PFSK-1 (cell line): ENCODE results near the gene MRPS10.

Source experiments
- FOXP2 ChIP-seq: optimal IDR thresholded peaks from 2 replicates; pipeline ENCODE3; 2011; ENCODE audit warnings: borderline replicate concordance, control low read depth, inconsistent platforms; ENCODE audit not compliant: insufficient read depth; ENCODE audit errors: extremely low read length, extremely low read depth
- POLR2AphosphoS5 ChIP-seq: IDR thresholded peaks from 2 replicates; pipeline ENCODE4 v1.6.1; 2012; ENCODE audit warnings: low read depth, mild to moderate bottlenecking, control low read depth, low read length, moderate library complexity
- SIN3A ChIP-seq: IDR thresholded peaks from 2 replicates; pipeline ENCODE4 v1.6.1; 2012; ENCODE audit warnings: mild to moderate bottlenecking, low read length, moderate library complexity, borderline replicate concordance; ENCODE audit not compliant: insufficient read depth
- TAF1 ChIP-seq: IDR thresholded peaks from 2 replicates; pipeline ENCODE4 v1.6.1; 2012; ENCODE audit warnings: low read length, control low read depth, borderline replicate concordance; ENCODE audit not compliant: insufficient read depth
- TF ChIP-seq, protein P1 (sequence below), 2 experiments: IDR thresholded peaks; 2 replicates each; pipeline versions ENCODE4 v1.6.1 to v1.8.0; 2011 to 2012; ENCODE audit warnings: low read depth in 2 of 2, low read length in 2 of 2, control low read depth in 1 of 2, inconsistent platforms in 1 of 2, mild to moderate bottlenecking in 1 of 2, moderate library complexity in 1 of 2; ENCODE audit not compliant: insufficient read depth in 1 of 2

The MRPS10 gene

DNA sequence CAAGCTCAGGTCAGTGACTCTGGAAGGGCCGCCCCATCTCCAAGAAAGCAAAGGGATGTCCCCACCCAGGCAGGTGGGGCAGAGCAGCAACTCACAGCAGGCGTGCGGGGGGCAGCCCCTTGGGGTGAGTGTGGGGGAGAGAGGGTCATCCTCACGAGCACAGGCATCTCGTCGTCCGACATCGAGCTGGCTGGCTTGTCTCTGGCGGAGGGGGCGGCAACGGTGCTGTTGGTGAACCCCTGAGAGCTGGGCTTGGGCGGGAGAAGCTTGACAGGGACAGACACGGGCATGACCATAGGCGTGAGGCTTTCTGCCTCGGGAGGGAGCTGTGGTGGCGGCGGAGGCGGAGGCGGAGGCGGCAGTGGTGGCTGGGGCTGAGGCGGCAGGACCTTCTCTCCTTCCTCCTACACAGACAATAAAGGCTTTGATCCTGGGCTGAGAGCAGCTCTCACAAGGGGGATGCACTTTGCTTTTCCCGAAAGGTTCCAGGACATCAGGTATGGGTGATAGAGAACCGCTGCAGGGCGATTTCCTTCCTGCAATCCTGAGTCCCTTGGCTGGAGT lies 45.6 kb upstream of the MRPS10 start:
- TF ChIP-seq, protein P1, sequence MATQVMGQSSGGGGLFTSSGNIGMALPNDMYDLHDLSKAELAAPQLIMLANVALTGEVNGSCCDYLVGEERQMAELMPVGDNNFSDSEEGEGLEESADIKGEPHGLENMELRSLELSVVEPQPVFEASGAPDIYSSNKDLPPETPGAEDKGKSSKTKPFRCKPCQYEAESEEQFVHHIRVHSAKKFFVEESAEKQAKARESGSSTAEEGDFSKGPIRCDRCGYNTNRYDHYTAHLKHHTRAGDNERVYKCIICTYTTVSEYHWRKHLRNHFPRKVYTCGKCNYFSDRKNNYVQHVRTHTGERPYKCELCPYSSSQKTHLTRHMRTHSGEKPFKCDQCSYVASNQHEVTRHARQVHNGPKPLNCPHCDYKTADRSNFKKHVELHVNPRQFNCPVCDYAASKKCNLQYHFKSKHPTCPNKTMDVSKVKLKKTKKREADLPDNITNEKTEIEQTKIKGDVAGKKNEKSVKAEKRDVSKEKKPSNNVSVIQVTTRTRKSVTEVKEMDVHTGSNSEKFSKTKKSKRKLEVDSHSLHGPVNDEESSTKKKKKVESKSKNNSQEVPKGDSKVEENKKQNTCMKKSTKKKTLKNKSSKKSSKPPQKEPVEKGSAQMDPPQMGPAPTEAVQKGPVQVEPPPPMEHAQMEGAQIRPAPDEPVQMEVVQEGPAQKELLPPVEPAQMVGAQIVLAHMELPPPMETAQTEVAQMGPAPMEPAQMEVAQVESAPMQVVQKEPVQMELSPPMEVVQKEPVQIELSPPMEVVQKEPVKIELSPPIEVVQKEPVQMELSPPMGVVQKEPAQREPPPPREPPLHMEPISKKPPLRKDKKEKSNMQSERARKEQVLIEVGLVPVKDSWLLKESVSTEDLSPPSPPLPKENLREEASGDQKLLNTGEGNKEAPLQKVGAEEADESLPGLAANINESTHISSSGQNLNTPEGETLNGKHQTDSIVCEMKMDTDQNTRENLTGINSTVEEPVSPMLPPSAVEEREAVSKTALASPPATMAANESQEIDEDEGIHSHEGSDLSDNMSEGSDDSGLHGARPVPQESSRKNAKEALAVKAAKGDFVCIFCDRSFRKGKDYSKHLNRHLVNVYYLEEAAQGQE (IDR thresholded peaks at IDR 0.05; ENCODE audit: insufficient read depth in 1 of 2, low read depth in 2 of 2, low read length in 2 of 2): no peak
- no peak for TF ChIP-seq POLR2AphosphoS5
- TF ChIP-seq TAF1: no peak
- no peak for TF ChIP-seq SIN3A
- TF ChIP-seq FOXP2: no peak

DNA sequence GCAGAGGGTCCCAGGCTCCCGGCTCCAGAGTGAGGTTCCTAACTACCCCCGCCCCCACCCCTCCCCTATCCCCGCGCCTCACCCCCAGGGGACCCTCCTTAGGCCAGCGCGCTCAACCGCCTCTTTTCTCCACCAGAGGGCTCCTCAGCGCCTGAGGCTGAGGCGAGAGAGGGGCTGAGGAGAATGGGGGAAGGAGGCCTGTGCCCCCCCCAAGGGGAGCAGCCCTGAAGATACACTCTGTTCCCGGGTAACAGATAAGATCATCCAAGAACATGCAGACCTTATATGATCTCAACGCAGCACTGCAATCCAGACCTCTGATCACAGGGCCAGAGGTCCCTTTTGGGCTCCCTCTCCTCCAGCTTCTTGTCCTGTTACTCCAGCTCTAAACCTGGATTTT lies 43.3 kb upstream of the MRPS10 start:
- TF ChIP-seq TAF1: no peak
- TF ChIP-seq SIN3A: no peak
- TF ChIP-seq, protein P1 (IDR thresholded peaks at IDR 0.05; ENCODE audit: insufficient read depth in 1 of 2, low read depth in 2 of 2, low read length in 2 of 2): no peak
- no peak for TF ChIP-seq POLR2AphosphoS5
- TF ChIP-seq FOXP2: no peak

DNA sequence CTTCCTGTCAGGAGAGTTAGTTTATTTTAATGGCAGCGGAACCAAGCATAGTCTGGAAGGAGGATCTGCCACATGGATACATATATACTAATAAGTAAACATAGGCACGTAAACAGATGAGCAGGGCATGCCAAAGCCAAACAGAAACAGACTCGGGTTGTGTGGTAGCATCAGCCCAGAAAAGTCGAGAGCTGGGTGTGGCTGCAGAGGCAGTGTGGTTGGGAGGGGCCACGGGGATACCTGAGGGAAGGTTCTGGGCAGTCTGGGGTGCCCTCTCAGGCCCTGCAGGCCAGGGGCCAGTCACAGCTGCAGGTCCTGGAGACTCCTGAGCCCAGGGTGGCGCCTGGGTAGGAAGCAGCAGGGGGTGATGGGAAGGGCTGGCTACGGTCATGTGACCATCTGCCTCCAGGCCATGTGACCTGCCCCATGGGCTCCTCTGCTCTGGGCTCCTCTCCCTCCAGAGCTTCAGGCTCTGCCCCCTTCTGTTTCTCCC lies 42.8 kb upstream of the MRPS10 start:
- TF ChIP-seq, protein P1 (IDR thresholded peaks at IDR 0.05; ENCODE audit: insufficient read depth in 1 of 2, low read depth in 2 of 2, low read length in 2 of 2): no peak
- TF ChIP-seq FOXP2: no peak

DNA sequence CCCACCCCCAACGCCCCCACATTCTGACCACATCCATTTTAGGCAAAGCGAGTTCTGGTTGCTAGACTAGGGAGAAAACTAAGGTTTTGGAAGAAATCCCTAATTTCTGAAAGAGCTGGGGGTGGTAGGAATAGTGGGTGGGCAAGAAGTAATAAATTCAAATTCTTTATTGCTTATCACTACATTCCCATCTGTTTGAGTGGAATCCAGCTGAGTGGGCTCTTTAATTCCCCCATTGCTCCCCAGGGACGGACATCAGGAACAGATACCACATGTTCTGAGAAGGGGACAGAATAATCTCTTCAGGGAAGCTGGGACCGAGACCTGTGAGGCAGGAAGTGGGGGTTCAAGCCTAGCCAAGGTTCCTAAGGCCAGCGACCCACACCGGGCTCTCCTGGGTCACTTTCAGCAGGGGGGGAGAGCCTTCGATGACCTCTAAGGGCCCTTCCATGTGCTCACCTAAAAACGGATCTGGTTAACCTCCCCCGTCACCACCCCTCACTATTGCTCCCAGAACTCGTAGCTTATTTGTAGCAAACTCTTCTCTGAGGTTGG lies 42.3 kb upstream of the MRPS10 start:
- TF ChIP-seq SIN3A: no peak
- no peak for TF ChIP-seq FOXP2
- TF ChIP-seq, protein P1 (IDR thresholded peaks at IDR 0.05; ENCODE audit: insufficient read depth in 1 of 2, low read depth in 2 of 2, low read length in 2 of 2): no peak
- TF ChIP-seq POLR2AphosphoS5: no peak
- no peak for TF ChIP-seq TAF1
